Glomerular visceral epithelial cell (primary cell): ENCODE results near the gene WDR1.

Experiments used
- DNase-seq: peaks from one replicate; pipeline ENCODE4 v3.0.0-alpha.2; 2016; ENCODE audit errors: extremely low spot score

Gene WDR1

DNA sequence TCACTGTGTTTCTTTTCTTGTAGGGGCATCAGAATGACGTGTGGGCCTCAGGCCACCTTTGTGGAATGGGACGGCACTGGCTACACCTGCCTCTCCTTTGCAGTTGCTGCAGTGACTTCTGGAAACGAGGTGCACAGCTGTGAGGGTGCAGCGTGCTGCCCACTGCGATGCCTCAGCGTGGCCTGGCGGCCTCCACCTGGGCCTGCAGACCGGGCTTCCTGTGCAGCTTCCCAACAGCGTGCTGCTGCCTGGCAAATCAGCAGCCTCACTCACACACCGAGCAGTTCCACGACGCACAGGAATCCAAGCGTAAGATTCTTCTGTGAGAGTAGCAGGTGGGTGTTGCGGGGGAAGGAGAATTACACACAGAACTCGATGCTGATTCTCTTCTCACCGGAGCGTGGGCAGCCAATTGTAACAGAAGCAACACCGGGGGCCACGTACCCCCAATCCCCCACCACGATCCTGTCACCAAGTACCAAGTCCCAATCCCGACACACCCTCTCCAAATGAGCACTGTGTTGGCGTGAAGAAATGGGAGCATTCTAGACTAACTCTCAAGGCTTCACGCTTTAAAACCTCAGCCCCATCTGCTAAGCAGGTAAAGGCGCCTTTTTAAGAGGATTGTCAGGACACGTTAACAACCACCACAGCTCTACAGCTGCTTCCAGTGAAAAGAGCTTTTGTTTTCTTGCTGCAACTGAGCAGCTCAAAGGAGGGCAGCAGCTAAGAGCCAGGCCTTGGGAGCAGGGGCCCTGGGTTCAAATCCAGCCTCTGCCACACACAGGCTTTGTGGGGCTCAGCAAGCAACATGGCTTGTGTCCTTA, 16.9 kb downstream of the WDR1 start:
- DNase-seq = no peak

DNA sequence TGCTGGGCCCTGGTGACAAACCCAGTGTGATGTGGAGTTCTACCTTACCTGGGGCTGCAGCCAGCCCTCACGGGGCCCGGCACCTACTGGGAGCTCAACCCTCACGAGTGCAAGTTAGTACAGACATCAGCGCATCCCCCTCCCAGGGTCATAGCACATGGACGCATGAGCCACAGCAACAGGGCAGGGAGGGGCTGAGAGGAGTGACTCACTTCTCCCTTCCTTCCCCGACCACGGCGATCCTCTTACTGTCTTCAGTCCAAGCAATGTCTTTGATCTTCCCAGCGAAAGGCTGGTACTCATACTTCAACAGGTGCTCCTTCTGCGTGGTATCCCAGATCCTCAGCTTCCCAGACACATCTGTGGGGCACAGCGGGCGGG, 17.8 kb downstream of the WDR1 start:
- DNase-seq = peak; percentile 71

DNA sequence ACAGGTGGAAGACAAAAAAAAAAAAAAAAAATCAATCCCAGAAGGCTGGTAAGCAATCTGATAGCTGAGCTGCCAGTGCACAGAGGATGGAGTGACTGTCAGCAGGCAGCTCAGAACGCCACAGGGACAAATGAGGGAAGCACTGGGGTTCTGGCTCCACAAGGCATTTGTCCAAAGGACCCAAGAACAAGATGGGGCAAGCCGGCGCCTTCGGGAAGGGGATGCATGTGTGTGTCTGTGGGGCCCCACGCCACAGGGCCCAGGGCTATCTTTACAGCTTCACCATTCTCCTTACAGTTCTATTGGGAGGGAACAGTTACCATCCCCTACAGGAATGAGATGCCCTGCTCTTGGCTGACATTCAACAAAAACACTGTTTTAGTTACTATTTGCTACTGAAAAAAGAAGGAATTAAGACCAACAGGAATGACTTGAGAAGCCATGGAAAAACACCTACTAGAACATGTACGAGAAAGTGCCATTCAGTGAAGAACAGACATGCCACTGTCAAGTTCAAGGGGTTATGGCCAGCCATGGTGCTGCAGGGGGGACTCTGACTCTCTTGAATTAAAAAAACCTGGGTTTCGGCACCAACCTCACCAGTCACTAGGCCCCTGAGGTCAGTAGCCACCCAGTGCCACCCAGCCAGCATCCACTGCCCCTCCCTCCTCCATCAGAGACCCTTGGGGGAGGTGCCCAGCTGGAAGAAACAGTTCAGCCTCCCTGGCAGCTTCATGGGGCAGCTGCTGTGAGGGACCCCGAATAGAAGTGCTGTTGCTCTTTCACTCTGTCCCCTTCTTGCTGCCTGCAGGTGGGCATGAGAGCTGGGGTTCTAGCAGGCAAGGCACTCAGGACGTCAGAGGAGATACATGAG, 18.5 kb downstream of the WDR1 start:
- DNase-seq = peak; percentile 21

GRCh38 chr4:10096978-10097335, 19.6 kb downstream of the WDR1 start:
- DNase-seq = no peak

GRCh38 chr4:10096201-10096977, 20.2 kb downstream of the WDR1 start:
- peak; percentile 96 for DNase-seq

DNA sequence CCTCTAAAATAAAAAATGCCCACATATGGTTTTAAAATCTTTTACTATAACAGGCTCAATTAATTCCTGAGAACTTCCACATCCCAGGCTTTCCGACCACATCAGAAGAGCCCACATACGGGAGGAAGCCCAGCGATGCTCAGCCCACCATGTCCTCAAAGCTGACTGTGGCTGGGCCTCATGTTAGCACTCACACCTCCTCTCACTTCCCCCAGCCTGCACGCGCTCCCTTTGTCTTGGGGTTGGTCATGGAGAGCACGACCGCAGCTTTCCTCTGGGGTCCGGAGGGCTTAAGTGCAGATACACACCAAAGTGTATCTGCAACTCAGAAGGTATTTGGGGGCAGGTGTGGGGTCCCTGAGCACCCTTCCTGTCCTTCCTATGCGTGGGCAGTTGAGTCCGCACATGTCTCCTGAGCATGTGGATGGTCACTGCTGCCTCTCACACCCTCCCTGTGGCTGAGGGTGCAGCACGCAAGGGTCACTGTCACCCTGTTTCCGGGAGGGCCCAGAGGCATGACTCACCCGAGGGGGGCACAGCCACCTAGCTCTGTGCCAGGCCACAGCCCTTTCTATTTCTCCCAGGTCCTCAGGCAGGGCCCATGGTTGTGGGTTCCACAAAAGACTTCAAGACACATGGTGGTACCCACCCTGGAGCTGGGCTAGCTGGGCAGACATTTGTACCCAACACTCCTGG, 21.2 kb downstream of the WDR1 start:
- peak; percentile 41 for DNase-seq

DNA sequence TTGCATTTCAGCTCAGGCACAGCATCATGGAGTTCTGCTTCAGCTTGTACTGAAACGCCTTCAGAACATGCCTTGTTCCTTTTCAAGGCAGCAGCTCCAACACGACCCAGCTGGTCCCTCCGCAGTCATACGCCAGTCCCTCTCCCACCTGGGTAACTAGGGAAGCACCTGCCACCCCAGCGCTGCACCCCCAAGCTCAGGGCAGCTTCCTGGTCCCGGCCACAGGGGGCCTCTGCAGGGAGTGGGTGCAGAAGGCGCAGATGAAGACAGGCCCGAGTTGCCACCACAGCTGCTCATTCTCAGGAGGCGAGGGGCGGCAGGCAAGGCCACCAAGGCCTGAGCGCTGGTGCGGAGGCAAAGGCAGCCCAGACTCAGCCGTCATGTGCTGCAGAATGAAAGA, 21.8 kb downstream of the WDR1 start:
- DNase-seq = no peak

DNA sequence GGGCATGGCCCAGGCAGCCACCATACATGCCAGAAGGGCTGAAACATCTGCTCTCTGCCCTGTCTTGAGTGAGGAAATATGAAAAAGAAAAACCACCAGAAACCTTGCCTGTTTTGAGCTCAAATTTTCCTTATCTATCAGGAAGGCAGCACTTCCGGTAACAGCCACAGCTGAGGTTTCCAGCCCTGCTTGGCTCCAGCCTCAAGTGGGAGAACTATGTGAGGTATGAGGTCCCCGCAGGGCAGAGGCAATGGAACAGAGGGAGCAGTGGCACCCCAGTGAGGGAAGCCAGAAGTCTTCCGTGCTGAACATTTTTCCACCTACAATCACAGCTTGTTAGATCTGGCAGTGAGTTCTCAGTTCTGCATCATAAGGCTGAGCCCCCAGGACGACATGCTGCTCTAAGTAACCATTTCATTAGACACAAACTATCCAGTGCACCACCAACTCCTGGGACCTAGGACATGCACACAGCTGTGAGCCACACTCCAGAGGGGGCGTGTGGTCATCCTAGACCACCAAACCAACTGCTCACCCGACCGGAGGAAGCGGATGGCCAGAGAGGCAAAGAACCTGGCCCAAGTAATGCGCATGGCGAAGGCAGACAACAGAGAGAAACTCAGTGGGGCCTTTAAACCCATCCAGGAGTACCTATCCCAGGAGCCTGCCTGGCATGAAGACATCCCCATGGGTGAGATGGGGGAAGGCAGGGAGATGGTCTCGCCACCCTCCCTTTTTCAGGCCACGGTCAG, 22.6 kb downstream of the WDR1 start:
- DNase-seq = no peak

DNA sequence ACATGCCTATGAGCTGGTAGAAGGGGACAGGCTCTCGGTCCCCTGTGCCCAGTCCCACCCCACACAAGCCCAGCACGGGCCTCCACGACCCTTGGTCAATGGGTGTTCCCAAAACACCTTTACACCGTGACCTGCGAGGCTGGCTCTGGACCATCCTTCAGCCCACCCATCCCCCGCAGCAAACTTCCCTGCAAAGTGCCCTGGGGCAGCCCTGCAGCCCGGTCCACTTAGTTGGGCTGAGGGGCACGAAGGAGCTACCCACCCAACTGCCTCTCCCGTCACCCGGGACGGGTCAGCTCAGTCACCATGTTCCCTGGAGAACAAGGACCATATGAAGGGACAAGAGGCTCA, 23.4 kb downstream of the WDR1 start:
- DNase-seq = no peak

GRCh38 chr4:10092481-10093270, 23.9 kb downstream of the WDR1 start:
- no peak for DNase-seq

DNA sequence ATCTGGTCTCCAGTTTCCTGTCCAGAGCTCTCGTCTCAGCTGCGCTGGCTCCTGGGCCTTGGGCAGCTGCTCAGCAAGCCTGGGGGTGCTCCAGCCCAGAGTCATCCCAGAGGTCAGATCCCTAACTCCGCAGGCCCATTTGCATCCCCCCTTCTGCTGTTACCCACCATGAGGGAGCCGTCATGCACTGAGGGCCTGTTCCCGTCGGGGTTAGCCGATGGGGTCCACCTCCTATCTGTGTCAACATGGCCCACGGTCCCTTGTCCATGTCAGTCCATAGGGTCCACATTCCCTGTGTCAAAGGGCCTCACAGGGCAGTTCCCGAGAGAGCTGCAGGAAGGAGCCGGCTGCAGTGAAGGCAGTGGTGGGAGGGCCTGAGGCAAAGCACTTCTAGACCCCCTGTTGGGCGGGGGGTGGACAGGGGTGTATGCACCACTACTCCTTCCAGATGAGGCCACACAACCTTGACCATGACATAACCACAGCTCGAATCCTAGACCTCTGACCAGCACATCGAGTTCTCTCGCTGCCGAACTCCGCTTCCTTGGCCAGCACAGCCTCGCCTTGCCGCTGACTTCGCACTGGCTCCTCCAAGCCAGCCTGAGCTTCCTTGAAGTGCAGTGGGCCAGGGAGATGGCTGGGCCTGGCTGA, 24.9 kb downstream of the WDR1 start:
- DNase-seq = no peak

DNA sequence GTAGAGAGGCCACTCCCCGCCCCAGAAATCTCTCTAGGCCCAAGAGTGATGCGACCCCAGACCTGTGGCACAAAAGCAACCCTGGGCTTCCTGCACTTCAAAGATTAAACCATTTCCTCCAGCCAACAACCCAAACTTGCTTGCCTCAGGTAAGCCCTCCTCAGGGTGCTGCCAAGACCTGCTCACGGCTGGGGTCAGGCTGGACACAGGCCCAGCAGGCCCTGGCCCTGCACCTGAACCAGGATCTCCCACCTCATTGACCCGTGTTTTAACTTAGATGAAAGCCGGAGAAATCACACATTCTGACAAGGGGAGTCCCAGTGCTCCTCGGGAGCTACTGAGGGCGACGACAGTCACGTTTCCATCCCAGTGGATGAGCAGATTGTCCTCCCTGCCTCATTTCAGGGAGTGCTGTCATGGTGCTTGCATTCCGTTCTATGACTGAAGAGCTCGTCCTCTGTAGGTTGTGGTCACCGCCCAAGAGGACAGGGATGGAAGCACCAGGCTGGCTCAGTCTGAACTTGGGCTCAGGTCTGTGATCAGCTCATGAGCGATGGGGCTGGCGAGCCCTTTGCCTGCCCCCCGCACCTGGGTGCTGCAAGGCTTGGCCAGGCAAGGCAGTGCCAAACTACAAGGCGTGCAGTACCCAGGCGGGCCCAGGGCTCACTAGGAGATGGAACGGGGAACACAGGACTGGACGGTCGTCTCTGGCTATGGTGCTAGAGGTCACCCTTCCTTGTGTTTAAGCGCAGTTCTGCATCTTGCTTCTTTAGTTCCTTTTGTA, 25.9 kb downstream of the WDR1 start:
- DNase-seq = no peak

- peak; percentile 82 for DNase-seq
Measured at GRCh38 chr4:10089346-10089745, 27.3 kb downstream of the WDR1 start.

GRCh38 chr4:10088135-10089010, 28.2 kb downstream of the WDR1 start:
- no peak for DNase-seq

DNA sequence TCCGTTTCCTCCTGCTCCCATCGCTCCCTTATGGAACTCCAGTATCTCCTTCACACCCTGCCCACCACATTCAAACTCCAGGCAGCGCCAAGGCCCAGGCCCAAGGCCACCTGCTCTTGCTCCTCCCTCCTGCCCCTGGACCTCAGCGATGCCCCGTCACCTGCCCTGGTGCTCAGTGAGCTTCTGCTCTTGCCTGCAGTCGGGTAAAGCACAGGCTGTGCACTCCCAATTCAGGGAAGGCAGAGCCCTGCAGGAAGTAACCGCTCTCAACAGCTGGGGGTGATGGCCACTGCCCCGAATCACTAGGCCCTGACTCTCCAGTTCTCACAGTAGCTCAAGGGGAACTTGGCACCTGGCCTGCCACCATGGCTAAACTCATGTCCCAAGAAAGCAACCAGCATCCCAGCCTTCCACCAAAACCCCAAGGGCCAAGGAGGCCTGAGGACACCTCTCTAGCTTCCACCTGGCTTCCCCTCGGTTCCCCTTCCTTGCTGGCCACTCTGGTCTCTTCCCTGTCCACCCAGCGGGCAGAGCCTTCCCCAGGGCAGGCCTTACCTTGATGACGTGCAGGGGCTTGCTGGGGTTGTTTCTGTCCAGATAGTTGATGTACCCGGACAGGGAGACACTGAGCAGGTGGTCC, 29.3 kb downstream of the WDR1 start:
- no peak for DNase-seq

DNA sequence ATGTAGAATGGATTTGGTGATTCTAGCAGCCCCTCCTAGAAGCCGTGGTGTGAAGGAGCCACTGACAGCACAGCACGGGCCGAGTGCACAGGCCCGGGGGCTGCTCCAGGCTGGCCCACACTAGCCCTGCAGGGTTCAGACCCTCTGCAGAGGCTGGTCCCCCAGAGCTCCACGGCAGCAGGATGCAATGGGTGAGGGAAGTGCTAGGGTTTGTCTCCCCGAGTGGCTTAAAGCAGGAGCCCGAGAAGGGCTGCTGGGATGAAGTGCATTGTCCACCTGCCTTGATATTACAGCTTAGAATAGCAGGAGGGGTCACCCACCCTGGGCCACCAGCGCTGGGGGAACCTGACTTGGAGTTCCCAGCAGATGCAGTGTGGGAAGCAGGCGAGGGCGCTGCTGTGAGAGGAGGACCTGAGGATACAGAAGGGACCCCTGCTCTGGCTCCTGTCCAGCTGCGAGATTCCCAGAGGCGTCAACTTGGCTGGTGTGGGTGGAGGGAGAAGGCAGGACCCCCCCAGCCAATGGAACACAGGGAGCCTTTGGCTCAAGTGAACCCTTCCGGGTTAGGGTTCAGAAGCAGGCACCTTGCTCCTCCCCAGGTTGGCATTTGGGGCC, 30.0 kb downstream of the WDR1 start:
- no peak for DNase-seq
